Stromal cell of bone marrow (primary cell): ENCODE data around the gene DGCR6.
"Not testable (repeated sequence)": the region's sequence is repeated elsewhere in the genome, so short reads cannot be mapped to it uniquely, and the experiment has no call there.

Experiments used
- DNase-seq: peaks from one replicate; pipeline ENCODE4 v3.0.0-alpha.2; 2012; ENCODE audit warnings: low read depth

Gene DGCR6

GRCh38 chr22:18961201-18961600, 55.1 kb downstream of the DGCR6 start:
- DNase-seq: not testable (repeated sequence)
